HepG2 (cell line): ENCODE data around the gene BACH2. TPM values are rescaled to one million over a fixed set of nuclear protein-coding genes. Genes with fewer than 3 reads are reported as not detected.

Experiments
- ATAC-seq: fragments of 200-7000 bp; cut with Tn5 transposase; 3 replicates; pipeline ENCODE4 v1.9.1; 2020; ENCODE audit warnings: mild to moderate bottlenecking, moderate library complexity
- BruUV-seq: library from RNA; stranded (reverse); fragments of 400-500 nt; replicated peaks from 2 replicates; lab custom pipeline; 2021; lab: Mats Ljungman, UMichigan
- CTCF ChIA-PET: fragments of 300-600 bp; formaldehyde crosslinking; extraction: SDS; loops from one replicate; lab custom pipeline; 2021; ENCODE audit warnings: low total read pairs, inconsistent platforms, low intra/inter-chr PET ratio; lab: Yijun Ruan, JAX
- POLR2A ChIA-PET: fragments of 350-600 bp; sonication (Branson Sonifier 250); formaldehyde crosslinking; loops from one replicate; lab custom pipeline; 2020; ENCODE audit warnings: antibody characterized with exemption, inconsistent platforms; lab: Yijun Ruan, JAX
- DNase-seq: peaks from one replicate; pipeline ENCODE4 v3.0.0-alpha.2; 2015; ENCODE audit warnings: low spot score
- FAIRE-seq: peaks from 3 replicates; lab custom pipeline; 2011; peaks lifted over from hg19 to GRCh38; lab: Jason Lieb, UNC
- H2AFZ ChIP-seq: one replicate; pipeline ENCODE4 v1.6.1; 2011; ENCODE audit warnings: low read length, inconsistent platforms
- H3K27ac ChIP-seq: fragments of 300-600 bp; 3 replicates; pipeline ENCODE4 v1.8.0; 2011; ENCODE audit warnings: mixed run types, mild to moderate bottlenecking, mixed read lengths, low read length, inconsistent platforms; ENCODE audit not compliant: insufficient read depth; ENCODE audit errors: extremely low read length
- H3K27me3 ChIP-seq, 2 experiments: fragments of 200-600 bp in 1 of 2; 2 replicates in 1 of 2; 3 replicates in 1 of 2; pipeline versions ENCODE4 v1.6.0 to v1.8.0; 2011; ENCODE audit warnings: low read length in 2 of 2, mild to moderate bottlenecking in 2 of 2, moderate library complexity in 2 of 2, inconsistent platforms in 1 of 2; ENCODE audit not compliant: insufficient read depth in 2 of 2, control insufficient read depth in 1 of 2
- H3K36me3 ChIP-seq, 2 experiments: fragments of 200-600 bp in 1 of 2; replicated peaks in 1 of 2; 2 replicates in 1 of 2; 3 replicates in 1 of 2; pipeline versions ENCODE4 v1.5.1 to v1.8.0; 2011; ENCODE audit warnings: low read length in 2 of 2, inconsistent platforms in 1 of 2; ENCODE audit not compliant: insufficient read depth in 2 of 2, control insufficient read depth in 1 of 2
- H3K4me1 ChIP-seq: 2 replicates; pipeline ENCODE4 v1.5.1; 2012; ENCODE audit warnings: low read length, inconsistent platforms; ENCODE audit not compliant: insufficient read depth
- H3K4me2 ChIP-seq: 2 replicates; pipeline ENCODE4 v1.6.0; 2011; ENCODE audit warnings: low read depth, low read length, inconsistent platforms
- H3K4me3 ChIP-seq, 3 experiments: fragments of 200-600 bp in 1 of 3; sonication (generic), shearing (Covaris generic) in 1 of 3; replicated peaks in 1 of 3; 2 replicates each; pipeline ENCODE4 v1.5.1; 2011 to 2016; ENCODE audit warnings: low read length in 3 of 3, inconsistent platforms in 2 of 3, low read depth in 2 of 3, mild to moderate bottlenecking in 2 of 3, control low read depth in 1 of 3, mixed read lengths in 1 of 3; ENCODE audit not compliant: insufficient read depth in 1 of 3
- H3K79me2 ChIP-seq: one replicate; pipeline ENCODE4 v1.6.1; 2011; ENCODE audit warnings: low read length, inconsistent platforms; ENCODE audit not compliant: insufficient read depth
- H3K9ac ChIP-seq: 2 replicates; pipeline ENCODE4 v1.6.0; 2011; ENCODE audit warnings: mild to moderate bottlenecking, low read depth, low read length, inconsistent platforms; ENCODE audit not compliant: insufficient read depth
- H3K9me3 ChIP-seq: 2 replicates; pipeline ENCODE4 v1.5.1; 2012; ENCODE audit warnings: mild to moderate bottlenecking, low read length
- H4K20me1 ChIP-seq: 2 replicates; pipeline ENCODE4 v1.6.0; 2011; ENCODE audit warnings: inconsistent platforms, mild to moderate bottlenecking, low read length, moderate library complexity; ENCODE audit not compliant: insufficient read depth
- ARID2 ChIP-seq: sonication (generic); formaldehyde crosslinking; IDR thresholded peaks from 2 replicates; pipeline ENCODE4 v1.8.1; 2022; ENCODE audit warnings: mild to moderate bottlenecking, missing genetic modification reagents, borderline replicate concordance
- EED ChIP-seq: sonication (generic); formaldehyde crosslinking; IDR thresholded peaks from 2 replicates; pipeline ENCODE4 v1.5.0; 2020; ENCODE audit warnings: mild to moderate bottlenecking, missing genetic modification reagents
- FLYWCH1 ChIP-seq: sonication (generic); formaldehyde crosslinking; IDR thresholded peaks from 2 replicates; pipeline ENCODE4 v1.8.1; 2023; ENCODE audit warnings: mild to moderate bottlenecking, missing genetic modification reagents
- FOXP4 ChIP-seq: sonication (generic); formaldehyde crosslinking; IDR thresholded peaks from 2 replicates; pipeline ENCODE4 v1.4.0; 2020; ENCODE audit warnings: missing genetic modification reagents
- POLR2AphosphoS2 ChIP-seq: IDR thresholded peaks from 2 replicates; pipeline ENCODE4 v1.6.1; 2011; ENCODE audit warnings: low read depth, low read length, improper control_type of control experiment
- RFX1 ChIP-seq: fragments of 450-650 bp; IDR thresholded peaks from 2 replicates; pipeline ENCODE4 v1.6.1; 2017
- SMAD9 ChIP-seq: sonication (generic); formaldehyde crosslinking; IDR thresholded peaks from 2 replicates; pipeline ENCODE4 v1.5.1; 2020; ENCODE audit warnings: mild to moderate bottlenecking, missing genetic modification reagents
- THRA ChIP-seq: sonication (generic); formaldehyde crosslinking; IDR thresholded peaks from 2 replicates; pipeline ENCODE4 v1.4.0; 2020; ENCODE audit warnings: missing genetic modification reagents, borderline replicate concordance
- ZNF101 ChIP-seq: sonication (generic); formaldehyde crosslinking; IDR thresholded peaks from 2 replicates; pipeline ENCODE4 v1.4.0; 2020; ENCODE audit warnings: mild to moderate bottlenecking, low read depth, missing genetic modification reagents, borderline replicate concordance
- ZNF263 ChIP-seq: sonication (generic); formaldehyde crosslinking; IDR thresholded peaks from 2 replicates; pipeline ENCODE4 v1.4.0; 2020; ENCODE audit warnings: missing genetic modification reagents
- ZNF317 ChIP-seq: sonication (generic); formaldehyde crosslinking; IDR thresholded peaks from 2 replicates; pipeline ENCODE4 v1.5.0; 2020; ENCODE audit warnings: mild to moderate bottlenecking, missing genetic modification reagents
- ZNF33B ChIP-seq: sonication (generic); formaldehyde crosslinking; IDR thresholded peaks from 2 replicates; pipeline ENCODE4 v1.5.1; 2020; ENCODE audit warnings: mild to moderate bottlenecking, missing genetic modification reagents
- ZNF576 ChIP-seq: sonication (generic); formaldehyde crosslinking; IDR thresholded peaks from 2 replicates; pipeline ENCODE4 v1.4.0; 2020; ENCODE audit warnings: mild to moderate bottlenecking, missing genetic modification reagents
- ZNF713 ChIP-seq: sonication (generic); formaldehyde crosslinking; IDR thresholded peaks from 2 replicates; pipeline ENCODE4 v1.4.0; 2020; ENCODE audit warnings: mild to moderate bottlenecking, missing genetic modification reagents
- ZNF768 ChIP-seq: sonication (generic); formaldehyde crosslinking; IDR thresholded peaks from 2 replicates; pipeline ENCODE4 v1.4.0; 2020; ENCODE audit warnings: missing genetic modification reagents
- WGBS: methylation state at CpG from one replicate; pipeline ENCODE4 v1.1.6; 2017; ENCODE audit warnings: low lambda C conversion rate; 5-methylcytosine and 5-hydroxymethylcytosine counted together
- in situ Hi-C: cut with HindIII; loops from 2 replicates; pipeline ENCODE4 v1.10.0; 2017; ENCODE audit warnings: low pct_unique_long_range_greater_than_20kb; ENCODE audit not compliant: extremely low pct_ligation_motif_present
- intact Hi-C: fragments of 100-400 bp; cut with micrococcal nuclease; formaldehyde crosslinking; loops from one replicate; pipeline ENCODE4 v1.10.0; 2022; ENCODE audit not compliant: unreplicated experiment
- polyA plus RNA-seq, 8 experiments: library from polyadenylated mRNA; depleted of rRNA in 3 of 8; stranded (reverse) in 7 of 8; unstranded in 1 of 8; fragments of >200 nt; fragmentation: Illumina TruSeq in 4 of 8; extraction: Trizol in 4 of 8; gene quantifications; 2 replicates each; pipeline versions ENCODE4 v1.2.1 to v1.2.3, GENCODE V29; 2011 to 2016; ENCODE audit warnings: low read depth in 4 of 8, missing spikeins in 1 of 8, mixed read lengths in 1 of 8; ENCODE audit not compliant: insufficient read depth in 1 of 8
- total RNA-seq, 5 experiments: library from RNA; depleted of rRNA; stranded (reverse); fragments of >200 nt; fragmentation: Illumina TruSeq; extraction: Trizol; gene quantifications; 2 replicates each; pipeline ENCODE4 v1.2.3, GENCODE V29; 2016; ENCODE audit warnings: low read depth in 1 of 5
- TF ChIP-seq, protein P1 (sequence below): sonication (generic); formaldehyde crosslinking; IDR thresholded peaks from 2 replicates; pipeline ENCODE4 v1.8.0; 2022; ENCODE audit warnings: mild to moderate bottlenecking, missing genetic modification reagents, moderate library complexity
- TF ChIP-seq, protein P2 (sequence below): sonication (generic); formaldehyde crosslinking; IDR thresholded peaks from 2 replicates; pipeline ENCODE4 v1.4.0; 2020; ENCODE audit warnings: missing genetic modification reagents

BACH2 gene
- total and polyA plus RNA-seq, 2 of the 13 experiments (the other 11 are each of a cell fraction or from before 2014, with no cell fraction given), result 0.01 TPM; not detected in 1

DNA sequence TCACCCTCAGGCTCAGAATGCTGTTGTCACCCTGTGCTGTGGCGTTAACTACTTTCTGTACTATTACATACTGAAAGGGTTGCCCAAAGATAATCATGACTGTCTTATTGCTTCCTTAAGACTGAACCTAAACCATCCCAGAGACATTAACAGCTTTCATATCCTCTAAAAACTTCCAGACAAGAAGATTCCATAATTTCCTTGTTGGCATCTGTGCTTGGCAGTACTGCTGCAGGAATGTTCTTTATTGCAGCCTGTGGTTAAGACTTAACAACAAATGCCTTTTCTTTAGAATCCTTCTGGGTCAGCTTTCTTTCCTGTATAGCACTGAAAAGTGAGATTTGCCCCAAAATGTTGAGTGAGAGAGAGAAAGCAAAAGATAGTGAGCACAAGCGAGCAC, 292.7 kb downstream of the BACH2 start:
- no peak for FAIRE-seq
- no peaks in the 10 kb centered on the region for H3K79me2 ChIP-seq
- ChIA-PET CTCF (no interaction called here), POLR2A (no interaction called here)
- H3K27me3 ChIP-seq, result peaks cover 2 to 7% of the 10 kb centered on the region in 2 experiments; a peak in 4 of 5 replicates
- no peak overlapping the region for H3K9ac ChIP-seq
- in situ Hi-C loops, result no loop called here
- no TSS peak for BruUV-seq
- no peak overlapping the region for H3K27ac ChIP-seq
- 58% methylated on average over 2 of the region's 2 CpGs for WGBS
- H3K36me3 ChIP-seq, result no peaks in the 10 kb centered on the region
- H3K4me2 ChIP-seq, result no peak overlapping the region
- intact Hi-C loops, result no loop called here
- H2AFZ ChIP-seq, result no peak overlapping the region
- DNase-seq, result no peak
- H3K4me3 ChIP-seq, result no peak overlapping the region
- no peaks in the 10 kb centered on the region for H4K20me1 ChIP-seq
- H3K9me3 ChIP-seq, result no peaks in the 10 kb centered on the region
- ATAC-seq, result no peak
- TF ChIP-seq, protein P1, sequence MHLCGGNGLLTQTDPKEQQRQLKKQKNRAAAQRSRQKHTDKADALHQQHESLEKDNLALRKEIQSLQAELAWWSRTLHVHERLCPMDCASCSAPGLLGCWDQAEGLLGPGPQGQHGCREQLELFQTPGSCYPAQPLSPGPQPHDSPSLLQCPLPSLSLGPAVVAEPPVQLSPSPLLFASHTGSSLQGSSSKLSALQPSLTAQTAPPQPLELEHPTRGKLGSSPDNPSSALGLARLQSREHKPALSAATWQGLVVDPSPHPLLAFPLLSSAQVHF, result no peak
- TF ChIP-seq ZNF317 (CRISPR knock-in tag), result no peak
- TF ChIP-seq SMAD9 (CRISPR knock-in tag), result no peak
- TF ChIP-seq ZNF33B (CRISPR knock-in tag), result no peak
- no peak for TF ChIP-seq ZNF768 (CRISPR knock-in tag)
- no peak for TF ChIP-seq THRA (CRISPR knock-in tag)
- TF ChIP-seq ARID2, result no peak
- no peak for TF ChIP-seq ZNF263 (CRISPR knock-in tag)
- no peak for TF ChIP-seq POLR2AphosphoS2
- no peak for TF ChIP-seq ZNF576 (CRISPR knock-in tag)
- TF ChIP-seq ZNF713 (CRISPR knock-in tag), result no peak
- TF ChIP-seq, protein P2, sequence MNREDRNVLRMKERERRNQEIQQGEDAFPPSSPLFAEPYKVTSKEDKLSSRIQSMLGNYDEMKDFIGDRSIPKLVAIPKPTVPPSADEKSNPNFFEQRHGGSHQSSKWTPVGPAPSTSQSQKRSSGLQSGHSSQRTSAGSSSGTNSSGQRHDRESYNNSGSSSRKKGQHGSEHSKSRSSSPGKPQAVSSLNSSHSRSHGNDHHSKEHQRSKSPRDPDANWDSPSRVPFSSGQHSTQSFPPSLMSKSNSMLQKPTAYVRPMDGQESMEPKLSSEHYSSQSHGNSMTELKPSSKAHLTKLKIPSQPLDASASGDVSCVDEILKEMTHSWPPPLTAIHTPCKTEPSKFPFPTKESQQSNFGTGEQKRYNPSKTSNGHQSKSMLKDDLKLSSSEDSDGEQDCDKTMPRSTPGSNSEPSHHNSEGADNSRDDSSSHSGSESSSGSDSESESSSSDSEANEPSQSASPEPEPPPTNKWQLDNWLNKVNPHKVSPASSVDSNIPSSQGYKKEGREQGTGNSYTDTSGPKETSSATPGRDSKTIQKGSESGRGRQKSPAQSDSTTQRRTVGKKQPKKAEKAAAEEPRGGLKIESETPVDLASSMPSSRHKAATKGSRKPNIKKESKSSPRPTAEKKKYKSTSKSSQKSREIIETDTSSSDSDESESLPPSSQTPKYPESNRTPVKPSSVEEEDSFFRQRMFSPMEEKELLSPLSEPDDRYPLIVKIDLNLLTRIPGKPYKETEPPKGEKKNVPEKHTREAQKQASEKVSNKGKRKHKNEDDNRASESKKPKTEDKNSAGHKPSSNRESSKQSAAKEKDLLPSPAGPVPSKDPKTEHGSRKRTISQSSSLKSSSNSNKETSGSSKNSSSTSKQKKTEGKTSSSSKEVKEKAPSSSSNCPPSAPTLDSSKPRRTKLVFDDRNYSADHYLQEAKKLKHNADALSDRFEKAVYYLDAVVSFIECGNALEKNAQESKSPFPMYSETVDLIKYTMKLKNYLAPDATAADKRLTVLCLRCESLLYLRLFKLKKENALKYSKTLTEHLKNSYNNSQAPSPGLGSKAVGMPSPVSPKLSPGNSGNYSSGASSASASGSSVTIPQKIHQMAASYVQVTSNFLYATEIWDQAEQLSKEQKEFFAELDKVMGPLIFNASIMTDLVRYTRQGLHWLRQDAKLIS (CRISPR knock-in tag), result no peak
- TF ChIP-seq RFX1, result no peak
- no peak for TF ChIP-seq FOXP4 (CRISPR knock-in tag)
- TF ChIP-seq ZNF101 (CRISPR knock-in tag), result no peak
- TF ChIP-seq FLYWCH1, result no peak
- TF ChIP-seq EED (CRISPR knock-in tag), result no peak
- H3K4me1 ChIP-seq, result no peaks in the 10 kb centered on the region
